HUES6 (cell line): ENCODE measurements around the gene AKAP6.
A peak's percentile ranks its signal among the peaks of the same experiment; 100 is the strongest.

Source experiments
- H3K27ac ChIP-seq: 2 replicates; pipeline ENCODE4 v1.7.0; 2013; ENCODE audit warnings: low read depth, mild to moderate bottlenecking, low read length, inconsistent platforms
- H3K27me3 ChIP-seq: 2 replicates; pipeline ENCODE4 v1.6.1; 2013; ENCODE audit warnings: low read length; ENCODE audit not compliant: control insufficient read depth, insufficient read depth
- H3K36me3 ChIP-seq: 2 replicates; pipeline ENCODE4 v1.6.1; 2013; ENCODE audit warnings: low read length; ENCODE audit not compliant: control insufficient read depth, insufficient read depth
- H3K4me1 ChIP-seq: 2 replicates; pipeline ENCODE4 v1.6.1; 2013; ENCODE audit warnings: low read length; ENCODE audit not compliant: control insufficient read depth, insufficient read depth
- H3K4me3 ChIP-seq: 2 replicates; pipeline ENCODE4 v1.5.1; 2013; ENCODE audit warnings: low read depth, low read length
- H3K9ac ChIP-seq: one replicate; pipeline ENCODE4 v1.6.1; 2013; ENCODE audit warnings: mild to moderate bottlenecking, low read length
- H3K9me3 ChIP-seq: 2 replicates; pipeline ENCODE4 v1.6.1; 2013; ENCODE audit warnings: low read depth, low read length; ENCODE audit not compliant: control insufficient read depth, insufficient read depth

AKAP6 gene

GRCh38 chr14:32802295-32802694 is 473.2 kb downstream of the AKAP6 start:
- H3K36me3 ChIP-seq = no peaks in the 10 kb centered on the region
- H3K9ac ChIP-seq = no peak overlapping the region
- no peaks in the 10 kb centered on the region for H3K27me3 ChIP-seq
- H3K27ac ChIP-seq = no peak overlapping the region
- H3K9me3 ChIP-seq = peaks cover 47% of the 10 kb centered on the region
- H3K4me3 ChIP-seq = no peak overlapping the region
- no peaks in the 10 kb centered on the region for H3K4me1 ChIP-seq

DNA sequence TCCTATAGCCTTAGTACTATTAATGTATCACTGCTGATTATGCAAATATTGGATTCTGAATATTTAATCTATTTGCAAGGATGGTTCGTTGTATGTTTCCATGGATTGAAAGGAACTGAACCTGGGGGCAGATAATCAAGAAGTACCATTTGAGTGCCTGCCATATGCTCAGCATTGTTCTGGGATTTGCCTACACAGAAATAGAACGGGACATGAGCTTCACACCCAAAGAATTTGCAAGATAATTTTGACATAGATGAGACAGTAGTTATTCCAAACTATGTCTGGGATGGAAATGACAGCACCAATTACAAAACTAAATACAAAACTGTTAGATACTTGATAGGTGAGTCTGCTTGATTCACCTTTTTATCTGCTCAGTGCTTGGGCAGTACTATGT is 476.9 kb downstream of the AKAP6 start:
- Histone ChIP-seq H3K9me3 (peaks cover 32% of the 10 kb centered on the region), H3K9ac (no peak overlapping the region), H3K27ac (no peak overlapping the region), H3K36me3 (no peaks in the 10 kb centered on the region), H3K27me3 (no peaks in the 10 kb centered on the region), H3K4me3 (no peak overlapping the region), H3K4me1 (peaks cover 14% of the 10 kb centered on the region; the same call in 1 of the 2 replicates)

DNA sequence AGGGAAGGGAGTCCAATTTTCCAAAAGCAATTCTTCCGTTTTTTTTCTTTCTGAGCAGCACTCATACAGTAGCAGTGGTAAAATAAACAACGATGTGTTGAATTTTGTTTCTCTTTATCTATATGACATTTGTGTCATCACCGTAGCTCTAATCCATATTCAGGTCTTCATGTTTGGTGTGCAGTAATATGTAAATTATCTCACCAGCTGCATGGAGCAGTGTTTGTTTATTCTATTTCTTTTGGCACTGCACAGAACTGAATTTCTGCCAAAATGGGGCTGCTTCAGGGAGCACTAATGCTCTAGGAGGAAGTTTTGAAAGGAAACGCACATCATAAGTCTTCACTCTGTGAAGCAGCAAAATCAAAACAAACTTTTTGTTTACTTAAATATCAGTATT is 479.5 kb downstream of the AKAP6 start:
- no peak overlapping the region for H3K9ac ChIP-seq
- H3K27me3 ChIP-seq = no peaks in the 10 kb centered on the region
- peaks cover 34% of the 10 kb centered on the region for H3K4me1 ChIP-seq
- no peak overlapping the region for H3K4me3 ChIP-seq
- H3K36me3 ChIP-seq = no peaks in the 10 kb centered on the region
- H3K27ac ChIP-seq = no peak overlapping the region
- peaks cover 22% of the 10 kb centered on the region for H3K9me3 ChIP-seq

GRCh38 chr14:32809255-32809654 is 480.2 kb downstream of the AKAP6 start:
- Histone ChIP-seq H3K36me3 (no peaks in the 10 kb centered on the region), H3K27me3 (no peaks in the 10 kb centered on the region), H3K9ac (no peak overlapping the region), H3K9me3 (peaks cover 16% of the 10 kb centered on the region), H3K4me1 (peaks cover 40% of the 10 kb centered on the region), H3K27ac (no peak overlapping the region), H3K4me3 (no peak overlapping the region)

GRCh38 chr14:32813401-32813800 is 484.3 kb downstream of the AKAP6 start:
- peaks cover 43% of the 10 kb centered on the region for H3K4me1 ChIP-seq
- H3K9me3 ChIP-seq = no peaks in the 10 kb centered on the region
- H3K4me3 ChIP-seq = no peak overlapping the region
- no peak overlapping the region for H3K9ac ChIP-seq
- peak overlapping the region; percentile 77; the same call in 1 of the 2 replicates for H3K27ac ChIP-seq
- no peaks in the 10 kb centered on the region for H3K36me3 ChIP-seq
- no peaks in the 10 kb centered on the region for H3K27me3 ChIP-seq

- Histone ChIP-seq H3K4me3 (no peak overlapping the region), H3K4me1 (peaks cover 31% of the 10 kb centered on the region), H3K9me3 (no peaks in the 10 kb centered on the region), H3K36me3 (no peaks in the 10 kb centered on the region), H3K27ac (no peak overlapping the region), H3K9ac (no peak overlapping the region), H3K27me3 (no peaks in the 10 kb centered on the region)
Observed at GRCh38 chr14:32814721-32815120, 485.6 kb downstream of the AKAP6 start.

DNA sequence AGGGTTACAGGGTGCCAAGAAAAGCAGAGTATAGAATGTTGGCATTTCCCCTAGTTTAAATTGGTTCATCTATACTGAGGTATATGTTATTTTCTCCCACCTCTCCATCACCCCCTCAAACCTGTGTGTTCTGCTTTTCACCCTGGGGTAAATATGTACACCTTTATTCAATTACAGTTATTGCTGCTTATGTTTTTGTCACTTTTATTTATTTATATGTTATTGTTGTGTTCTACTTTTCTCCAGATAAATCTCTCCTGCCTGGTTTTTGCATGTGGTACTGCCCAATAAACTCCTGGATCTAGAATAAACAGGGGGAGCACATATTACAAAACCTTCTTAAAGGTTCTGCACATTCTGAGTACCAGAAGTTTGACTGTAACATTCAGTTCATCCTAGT is 487.5 kb downstream of the AKAP6 start:
- Histone ChIP-seq H3K27me3 (no peaks in the 10 kb centered on the region), H3K9ac (no peak overlapping the region), H3K4me3 (no peak overlapping the region), H3K27ac (no peak overlapping the region), H3K36me3 (no peaks in the 10 kb centered on the region), H3K9me3 (no peaks in the 10 kb centered on the region), H3K4me1 (peaks cover 26% of the 10 kb centered on the region)

- H3K9me3 ChIP-seq = no peaks in the 10 kb centered on the region
- H3K9ac ChIP-seq = no peak overlapping the region
- H3K4me3 ChIP-seq = no peak overlapping the region
- no peak overlapping the region for H3K27ac ChIP-seq
- H3K36me3 ChIP-seq = no peaks in the 10 kb centered on the region
- H3K27me3 ChIP-seq = no peaks in the 10 kb centered on the region
- peaks cover 14% of the 10 kb centered on the region for H3K4me1 ChIP-seq
Observed at GRCh38 chr14:32817780-32818179, 488.7 kb downstream of the AKAP6 start.

DNA sequence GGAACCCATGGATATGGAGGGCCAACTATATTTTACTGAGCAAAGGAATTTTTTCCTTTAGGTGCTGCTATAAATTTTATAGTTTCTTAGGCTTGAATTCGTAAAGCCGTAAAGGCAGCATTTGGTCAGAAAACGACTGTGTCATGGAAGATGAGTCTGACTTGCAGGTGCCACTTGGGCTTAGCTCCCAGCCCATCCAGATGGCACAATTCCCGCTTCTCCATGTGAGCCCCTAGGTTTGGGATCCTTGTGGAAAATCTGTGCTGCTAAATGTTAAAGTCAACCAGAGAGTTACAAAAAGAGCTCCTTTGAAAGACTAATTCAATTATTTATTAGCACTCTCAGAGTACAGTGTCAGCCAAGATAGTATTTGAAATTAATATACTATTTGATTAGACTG is 489.5 kb downstream of the AKAP6 start:
- H3K4me1 ChIP-seq = peaks cover 9% of the 10 kb centered on the region
- H3K9me3 ChIP-seq = no peaks in the 10 kb centered on the region
- no peaks in the 10 kb centered on the region for H3K36me3 ChIP-seq
- no peaks in the 10 kb centered on the region for H3K27me3 ChIP-seq
- H3K9ac ChIP-seq = no peak overlapping the region
- no peak overlapping the region for H3K27ac ChIP-seq
- no peak overlapping the region for H3K4me3 ChIP-seq

GRCh38 chr14:32820181-32820580 is 491.1 kb downstream of the AKAP6 start:
- Histone ChIP-seq H3K36me3 (no peaks in the 10 kb centered on the region), H3K27ac (no peak overlapping the region), H3K27me3 (no peaks in the 10 kb centered on the region), H3K9ac (no peak overlapping the region), H3K9me3 (no peaks in the 10 kb centered on the region), H3K4me1 (no peaks in the 10 kb centered on the region), H3K4me3 (no peak overlapping the region)

GRCh38 chr14:32820682-32821081 is 491.6 kb downstream of the AKAP6 start:
- H3K27ac ChIP-seq = no peak overlapping the region
- H3K27me3 ChIP-seq = no peaks in the 10 kb centered on the region
- H3K4me3 ChIP-seq = no peak overlapping the region
- H3K4me1 ChIP-seq = no peaks in the 10 kb centered on the region
- H3K36me3 ChIP-seq = no peaks in the 10 kb centered on the region
- no peak overlapping the region for H3K9ac ChIP-seq
- no peaks in the 10 kb centered on the region for H3K9me3 ChIP-seq
